Uterine smooth muscle cell (primary cell): ENCODE measurements around the gene CRY1. TPM values are rescaled to one million over a fixed set of nuclear protein-coding genes. Genes with fewer than 3 reads are reported as not detected.

ENCODE experiments used
- total RNA-seq: library from RNA; depleted of rRNA; stranded (reverse); fragments of >200 nt; gene quantifications from 2 replicates; pipeline ENCODE4 v1.2.3, GENCODE V29; 2014

CRY1 gene
- total RNA-seq = 15.8 and 16.5 TPM in 2 replicates

GRCh38 chr12:107093417-107094182 is at the start of gene CRY1:
Gene CRY1 (minus strand): TSS chr12:107093549. CDS start chr12:107092961, 588 bp downstream.

GRCh38 chr12:106986625-106987389 is 106.5 kb downstream of the CRY1 start, which contains the start of gene MTERF2:
Gene MTERF2 (minus strand): TSS chr12:106987146. CDS start chr12:106978714, 8,432 bp downstream.

GRCh38 chr12:106955377-106956047 is 137.8 kb downstream of the CRY1 start, which contains the start of gene TMEM263:
Gene TMEM263 (plus strand): TSS chr12:106955907. CDS start chr12:106967117, 11,210 bp downstream.

Other genes with a start within 250 kb of the CRY1 start
- gene TMEM263, start 137.6 kb downstream of the CRY1 start, total RNA-seq = 93.0 and 117 TPM in 2 replicates
- gene MTERF2, start 106.4 kb downstream of the CRY1 start, total RNA-seq = 5.6 and 5.8 TPM in 2 replicates